Stimulated activated CD8-positive, alpha-beta memory T cell treated with anti-CD3 and anti-CD28 coated beads, Interleukin-12 subunit alpha, Interleukin-12 subunit beta, amount 100 ng/mL, for 24 hours (primary cell): ENCODE data around the gene ZNF662.

ENCODE experiments used
- DNase-seq: peaks from one replicate; pipeline ENCODE4 v3.0.0-alpha.2; 2020; ENCODE audit errors: extremely low read depth

ZNF662 gene

GRCh38 chr3:42936157-42936981 lies 30.4 kb downstream of the ZNF662 start:
- DNase-seq = no peak

- DNase-seq = no peak
These were observed 31.4 kb downstream of the ZNF662 start for GRCh38 chr3:42937334-42937733.

- no peak for DNase-seq
These were observed 36.8 kb downstream of the ZNF662 start for GRCh38 chr3:42942693-42943092.

GRCh38 chr3:42946050-42946449 lies 40.1 kb downstream of the ZNF662 start:
- no peak for DNase-seq

GRCh38 chr3:42957573-42957972 lies 51.6 kb downstream of the ZNF662 start:
- DNase-seq = no peak

- no peak for DNase-seq
These were observed 54.3 kb downstream of the ZNF662 start for GRCh38 chr3:42960282-42960681.

GRCh38 chr3:42960786-42961185 lies 54.8 kb downstream of the ZNF662 start:
- no peak for DNase-seq

GRCh38 chr3:42961633-42962032 lies 55.7 kb downstream of the ZNF662 start:
- DNase-seq = no peak

- no peak for DNase-seq
These were observed 57.3 kb downstream of the ZNF662 start for GRCh38 chr3:42963269-42963668.

GRCh38 chr3:42964266-42964665 lies 58.3 kb downstream of the ZNF662 start:
- no peak for DNase-seq
